HG02678 (cell line): Measurements from ENCODE around the gene MEIS2.

ENCODE experiments used
- ATAC-seq: cut with Tn5 transposase; IDR thresholded peaks from one replicate; pipeline ENCODE4 v1.9.1; 2021; ENCODE audit warnings: mild to moderate bottlenecking, moderate library complexity; ENCODE audit not compliant: unreplicated experiment

Gene MEIS2

DNA sequence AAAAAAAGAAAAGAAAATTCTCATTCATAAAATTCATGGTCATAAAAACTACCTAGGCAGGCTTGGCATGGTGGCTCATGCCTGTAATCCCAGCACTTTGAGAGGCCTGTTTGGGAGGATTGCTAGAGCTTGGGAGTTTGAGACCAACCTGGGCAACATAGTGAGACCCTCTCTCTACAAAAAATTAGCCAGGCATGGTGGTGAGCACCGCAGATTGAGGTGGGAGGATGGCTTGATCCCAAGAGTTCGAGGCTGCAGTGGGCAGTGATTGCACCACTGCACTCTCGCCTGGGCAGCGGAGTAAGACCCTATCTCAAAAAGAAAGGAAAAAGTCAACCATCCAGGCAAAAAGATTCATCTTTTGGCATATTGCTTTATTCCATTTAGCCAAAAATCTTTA lies 58.5 kb downstream of the MEIS2 start:
- no peak for ATAC-seq

DNA sequence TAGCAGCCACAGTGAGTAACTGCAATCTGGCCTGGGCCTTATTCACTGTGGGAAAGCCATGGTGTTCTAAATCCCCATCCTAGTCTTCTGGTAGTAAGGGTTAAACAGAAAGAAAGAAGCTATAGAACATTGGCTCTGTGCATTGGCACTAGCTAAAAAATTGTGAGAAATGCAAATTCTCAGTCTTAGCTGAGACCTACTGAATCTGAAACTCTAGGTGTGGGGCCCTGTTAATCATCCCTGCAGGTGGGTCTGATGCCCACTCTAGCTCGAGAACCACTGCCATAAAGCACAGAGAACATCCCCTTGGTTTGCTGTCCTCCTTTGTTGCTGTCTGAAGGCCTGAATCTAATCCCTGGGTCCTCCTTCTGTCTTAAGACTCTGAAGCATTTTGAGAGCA lies 59.3 kb downstream of the MEIS2 start:
- no peak for ATAC-seq

DNA sequence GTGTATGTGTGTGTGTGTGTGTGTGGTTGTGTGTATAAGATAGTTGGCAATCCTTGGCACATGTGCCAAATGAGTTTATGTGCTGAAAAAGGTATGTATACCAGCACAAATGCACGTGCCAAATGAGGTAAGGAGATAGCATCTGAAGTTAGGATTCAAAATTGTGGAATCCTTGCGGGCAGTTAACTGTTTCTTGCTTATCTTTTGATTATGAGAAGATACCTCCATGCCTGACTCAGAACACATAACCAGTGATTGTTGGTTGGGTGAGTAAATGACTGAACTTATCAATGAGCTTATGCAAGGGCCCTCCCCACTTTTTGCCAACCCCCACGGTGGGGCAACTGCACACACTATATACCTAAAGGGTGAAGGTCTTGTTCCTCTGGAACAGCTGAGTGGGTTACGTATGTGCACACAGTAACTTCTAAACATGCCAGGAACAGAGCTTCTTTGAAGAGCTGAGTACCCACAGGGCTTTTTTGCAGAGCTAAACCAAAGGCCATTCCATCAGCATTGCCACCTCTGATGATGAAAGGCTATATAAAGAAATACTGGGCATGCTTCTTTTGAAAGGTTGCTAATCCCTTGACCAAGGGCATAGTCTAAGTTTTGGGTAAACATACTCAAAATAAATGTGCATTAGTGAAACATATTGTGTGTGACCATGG lies 60.1 kb downstream of the MEIS2 start:
- ATAC-seq = no peak

GRCh38 chr15:37038716-37039106 lies 61.6 kb downstream of the MEIS2 start:
- no peak for ATAC-seq

- no peak for ATAC-seq
Observed at GRCh38 chr15:37037850-37038715, 62.3 kb downstream of the MEIS2 start.

DNA sequence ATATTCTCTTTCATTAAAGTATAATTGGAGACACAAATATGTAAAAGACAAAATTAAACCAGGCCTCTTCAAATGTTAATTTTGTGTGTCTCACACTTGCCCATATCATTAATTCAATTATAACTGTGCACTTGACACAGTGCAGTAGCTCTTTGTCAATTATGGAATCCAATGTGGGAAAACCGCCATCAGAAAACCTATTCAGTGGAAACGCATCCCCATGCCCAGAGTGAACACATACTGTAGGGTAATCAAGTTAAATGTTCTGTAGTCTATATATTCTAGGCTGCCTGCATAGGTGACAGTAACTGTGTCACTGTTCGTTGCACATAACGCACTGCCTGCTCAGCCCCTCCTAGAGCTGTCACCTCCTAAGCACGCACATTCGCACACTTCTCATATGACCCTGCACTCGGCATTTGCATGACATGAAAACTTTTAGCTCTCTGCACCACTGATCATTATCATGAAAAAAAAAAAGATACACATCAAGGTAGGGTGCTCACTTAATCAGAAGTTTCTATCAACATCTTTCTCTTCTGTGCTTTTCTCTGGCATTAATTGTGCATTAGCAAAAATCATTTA lies 63.2 kb downstream of the MEIS2 start:
- no peak for ATAC-seq

- ATAC-seq = no peak
Observed at GRCh38 chr15:37034835-37035748, 65.3 kb downstream of the MEIS2 start.

DNA sequence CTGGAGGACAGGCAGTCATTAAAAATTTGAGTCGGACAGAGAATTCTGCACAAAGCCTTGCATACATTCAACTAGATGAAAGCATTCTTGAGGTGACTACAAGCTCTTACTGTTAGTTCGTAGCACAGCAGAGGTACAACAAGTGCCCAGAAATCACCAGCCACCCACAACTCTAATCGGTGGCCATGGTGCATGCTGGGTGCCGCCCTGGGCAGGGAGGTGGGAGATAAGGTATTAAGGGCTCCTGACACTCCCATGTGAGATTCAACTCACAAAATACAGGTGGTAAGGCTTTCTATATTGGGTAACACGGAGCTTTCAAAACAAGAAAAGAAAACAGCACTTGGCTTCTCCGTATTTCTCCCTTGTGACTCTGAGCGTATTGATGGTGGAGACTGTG lies 66.0 kb downstream of the MEIS2 start:
- no peak for ATAC-seq

GRCh38 chr15:37032091-37032775 lies 68.1 kb downstream of the MEIS2 start:
- no peak for ATAC-seq

- no peak for ATAC-seq
Observed at GRCh38 chr15:37031198-37031597, 69.2 kb downstream of the MEIS2 start.

- no peak for ATAC-seq
Observed at GRCh38 chr15:37028625-37029296, 71.6 kb downstream of the MEIS2 start.

- no peak for ATAC-seq
Observed at GRCh38 chr15:37020852-37021251, 79.5 kb downstream of the MEIS2 start.

DNA sequence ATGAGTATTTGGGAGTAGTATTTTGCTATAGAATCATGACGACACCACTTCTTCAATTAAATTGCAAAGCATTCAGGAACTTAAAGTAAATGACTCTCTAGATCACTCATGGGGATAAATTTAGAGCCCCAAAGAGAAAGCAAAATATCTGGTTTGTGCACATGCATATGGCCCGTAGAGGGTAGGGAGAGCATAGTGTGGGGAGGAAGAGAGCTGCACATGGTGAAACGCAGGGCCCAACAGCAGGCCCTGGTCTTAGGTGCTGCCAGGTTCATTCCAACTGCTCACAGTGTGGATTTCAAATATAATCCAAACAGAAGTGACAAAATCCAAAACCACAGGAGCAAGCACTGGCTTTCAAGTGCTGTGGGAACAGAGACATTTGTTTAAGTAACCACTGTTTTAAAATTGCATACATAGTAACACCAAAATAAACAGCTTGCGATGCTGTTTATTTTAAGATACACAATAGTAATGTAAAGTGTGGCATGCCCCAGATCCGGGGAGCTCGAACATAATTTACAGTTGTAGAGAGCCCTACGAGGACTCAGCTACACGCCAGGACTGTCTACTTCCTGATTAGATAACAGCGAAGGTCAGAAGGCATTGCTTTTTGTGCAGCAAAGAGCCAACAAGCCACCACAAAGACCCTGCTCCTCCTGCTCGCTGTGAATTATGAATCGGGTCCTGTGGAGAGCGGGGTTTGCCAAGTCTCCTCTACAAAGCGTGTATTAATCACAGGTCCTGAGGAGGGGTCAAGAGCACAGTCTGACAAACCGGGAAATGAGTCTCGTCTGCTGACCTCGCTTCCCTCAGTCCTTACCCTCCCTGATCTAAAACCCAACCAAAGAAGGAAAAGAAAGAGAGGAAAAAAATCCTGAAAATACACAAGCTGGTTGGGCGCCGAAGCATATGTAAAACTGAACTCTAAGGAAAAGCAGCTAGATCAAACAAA lies 80.6 kb downstream of the MEIS2 start:
- ATAC-seq = no peak

DNA sequence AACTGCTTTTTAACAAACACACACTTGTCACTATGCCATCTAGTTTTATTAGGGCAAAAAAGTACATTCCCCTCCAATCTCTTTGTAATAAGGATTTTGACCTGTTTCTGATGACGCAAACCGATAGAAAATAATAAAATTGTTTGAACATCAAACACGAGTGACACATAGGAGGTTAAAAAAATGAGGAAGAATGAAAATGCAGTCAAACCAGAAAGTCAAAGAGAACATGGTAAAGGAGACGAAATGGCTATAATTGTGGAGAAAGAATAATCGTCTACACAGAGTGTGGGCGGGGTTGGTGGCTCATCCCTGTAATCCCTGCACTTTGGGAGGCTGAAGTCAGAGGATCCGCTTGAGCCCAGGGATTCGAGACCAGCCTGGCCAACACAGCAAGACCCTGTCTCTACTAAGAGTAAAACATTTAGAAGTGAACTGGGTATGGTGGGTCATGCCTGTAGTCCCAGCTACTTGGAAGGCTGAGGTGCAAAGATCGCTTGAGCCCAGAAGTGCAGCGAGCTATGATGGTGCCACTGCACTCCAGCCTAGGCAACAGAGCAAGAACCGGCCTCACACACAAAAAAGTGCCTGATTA lies 83.2 kb downstream of the MEIS2 start:
- no peak for ATAC-seq

DNA sequence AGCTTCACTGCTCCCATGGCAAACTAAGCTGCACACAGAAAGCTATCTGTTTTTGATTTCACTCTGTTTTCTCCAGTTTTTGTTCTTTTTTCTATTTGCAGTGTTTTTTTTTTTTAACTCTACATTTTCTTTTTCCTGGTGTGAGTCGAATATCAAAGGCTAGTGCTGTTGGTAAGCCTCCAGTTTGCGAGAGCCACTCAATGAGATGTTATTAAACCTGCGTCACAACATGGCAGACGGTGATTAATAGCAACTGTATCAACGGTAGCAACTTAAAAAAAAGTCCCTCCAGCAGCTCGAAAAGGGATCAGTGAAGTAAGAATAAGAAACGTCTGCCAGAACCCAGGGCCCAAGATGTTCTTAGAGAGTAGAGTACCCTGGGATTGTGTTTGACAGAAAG lies 84.1 kb downstream of the MEIS2 start:
- ATAC-seq = no peak

GRCh38 chr15:37015451-37015850 lies 84.9 kb downstream of the MEIS2 start:
- ATAC-seq = no peak

DNA sequence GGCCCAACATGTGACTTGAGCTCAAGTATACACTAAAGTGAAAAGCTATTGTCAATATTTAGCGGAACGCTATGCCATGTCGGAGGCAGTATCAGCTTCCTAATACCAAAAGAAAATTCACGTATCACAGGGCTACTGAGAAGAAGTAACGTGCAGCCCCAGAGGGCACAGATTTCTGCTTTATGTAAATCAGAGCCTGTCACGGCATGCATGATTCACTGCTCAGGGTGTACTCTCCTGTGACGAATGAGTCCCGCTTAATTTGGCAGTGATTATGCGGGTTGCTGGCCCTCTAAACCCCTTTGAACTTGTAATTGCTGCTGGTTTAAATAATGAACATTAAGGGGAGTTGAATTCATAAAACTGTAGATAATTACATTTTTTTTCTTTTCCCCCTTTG lies 85.3 kb downstream of the MEIS2 start:
- ATAC-seq = no peak

- no peak for ATAC-seq
Observed at GRCh38 chr15:37014566-37014965, 85.8 kb downstream of the MEIS2 start.
